ENCODE results near the gene APOL6.

The APOL6 gene

GRCh38 chr22:35611200-35611890 is 36.9 kb upstream of the APOL6 start:
- Histone ChIP-seq H3K79me2 (no peaks in the 10 kb centered on the region), H3K4me3 (ENCODE audit: low read depth, low read length) (no peak overlapping the region), H3K9me3 (ENCODE audit: control insufficient read depth, low read length) (no peaks in the 10 kb centered on the region), H3K9ac (no peak overlapping the region), H3K4me2 (ENCODE audit: low read length) (no peak overlapping the region), H3K36me3 (ENCODE audit: control insufficient read depth, insufficient read depth, low read length) (no peaks in the 10 kb centered on the region), H2AFZ (no peak overlapping the region), H3K4me1 (no peaks in the 10 kb centered on the region), H3K27me3 (ENCODE audit: control insufficient read depth, insufficient read depth, low read length) (no peaks in the 10 kb centered on the region), H3K27ac (no peak overlapping the region)
- TF ChIP-seq CTCF (IDR thresholded peaks at IDR 0.05), result no peak

- Histone ChIP-seq H3K27ac (no peak overlapping the region), H3K4me1 (no peaks in the 10 kb centered on the region), H3K36me3 (ENCODE audit: control insufficient read depth, insufficient read depth, low read length) (no peaks in the 10 kb centered on the region), H3K9ac (no peak overlapping the region), H3K4me3 (ENCODE audit: low read depth, low read length) (no peak overlapping the region), H3K4me2 (ENCODE audit: low read length) (no peak overlapping the region), H3K27me3 (ENCODE audit: control insufficient read depth, insufficient read depth, low read length) (no peaks in the 10 kb centered on the region), H3K79me2 (no peaks in the 10 kb centered on the region), H3K9me3 (ENCODE audit: control insufficient read depth, low read length) (no peaks in the 10 kb centered on the region), H2AFZ (no peak overlapping the region)
- TF ChIP-seq CTCF (IDR thresholded peaks at IDR 0.05), result no peak
These were observed 36.2 kb upstream of the APOL6 start for GRCh38 chr22:35611891-35612576.

- no peak overlapping the region for H3K27ac ChIP-seq
- H3K27me3 ChIP-seq (ENCODE audit: control insufficient read depth, insufficient read depth, low read length), result no peaks in the 10 kb centered on the region
- H3K4me1 ChIP-seq, result no peaks in the 10 kb centered on the region
- no peaks in the 10 kb centered on the region for H3K79me2 ChIP-seq
- no peak overlapping the region for H3K4me3 ChIP-seq (ENCODE audit: low read depth, low read length)
- H3K9me3 ChIP-seq (ENCODE audit: control insufficient read depth, low read length), result no peaks in the 10 kb centered on the region
- no peak overlapping the region for H3K9ac ChIP-seq
- H2AFZ ChIP-seq, result no peak overlapping the region
- H3K4me2 ChIP-seq (ENCODE audit: low read length), result no peak overlapping the region
- no peak for TF ChIP-seq CTCF (IDR thresholded peaks at IDR 0.05)
- no peaks in the 10 kb centered on the region for H3K36me3 ChIP-seq (ENCODE audit: control insufficient read depth, insufficient read depth, low read length)
These were observed 35.3 kb upstream of the APOL6 start for GRCh38 chr22:35612903-35613302.

- Histone ChIP-seq H3K9ac (no peak overlapping the region), H3K79me2 (no peaks in the 10 kb centered on the region), H3K4me3 (ENCODE audit: low read depth, low read length) (no peak overlapping the region), H2AFZ (no peak overlapping the region), H3K36me3 (ENCODE audit: control insufficient read depth, insufficient read depth, low read length) (no peaks in the 10 kb centered on the region), H3K4me1 (no peaks in the 10 kb centered on the region), H3K4me2 (ENCODE audit: low read length) (no peak overlapping the region), H3K9me3 (ENCODE audit: control insufficient read depth, low read length) (no peaks in the 10 kb centered on the region), H3K27me3 (ENCODE audit: control insufficient read depth, insufficient read depth, low read length) (no peaks in the 10 kb centered on the region), H3K27ac (no peak overlapping the region)
- no peak for TF ChIP-seq CTCF (IDR thresholded peaks at IDR 0.05)
These were observed 33.8 kb upstream of the APOL6 start for GRCh38 chr22:35614404-35614803.

- Histone ChIP-seq H3K4me1 (no peaks in the 10 kb centered on the region), H3K79me2 (no peaks in the 10 kb centered on the region), H3K9ac (no peak overlapping the region), H3K9me3 (ENCODE audit: control insufficient read depth, low read length) (no peaks in the 10 kb centered on the region), H3K4me3 (ENCODE audit: low read depth, low read length) (no peak overlapping the region), H3K36me3 (ENCODE audit: control insufficient read depth, insufficient read depth, low read length) (no peaks in the 10 kb centered on the region), H3K4me2 (ENCODE audit: low read length) (no peak overlapping the region), H3K27ac (no peak overlapping the region), H2AFZ (no peak overlapping the region), H3K27me3 (ENCODE audit: control insufficient read depth, insufficient read depth, low read length) (no peaks in the 10 kb centered on the region)
- no peak for TF ChIP-seq CTCF (IDR thresholded peaks at IDR 0.05)
These were observed 33.1 kb upstream of the APOL6 start for GRCh38 chr22:35615156-35615555.

Measured in parathyroid adenoma (tissue), 2 donors.